Panc1 (cell line): Measurements from ENCODE around the gene CPNE4. TPM values are rescaled to one million over a fixed set of nuclear protein-coding genes. Genes with fewer than 3 reads are reported as not detected.

Experiments
- ATAC-seq: fragments of 200-7000 bp; cut with Tn5 transposase; 2 replicates; pipeline ENCODE4 v1.9.1; 2020; ENCODE audit warnings: mild to moderate bottlenecking, moderate library complexity
- BruUV-seq: library from RNA; stranded (reverse); fragments of 400-500 nt; replicated peaks from 2 replicates; lab custom pipeline; 2021; lab: Mats Ljungman, UMichigan
- CTCF ChIA-PET: fragments of 300-600 bp; sonication (Branson Sonifier 250); formaldehyde crosslinking; loops from one replicate; lab custom pipeline; 2022; ENCODE audit warnings: antibody characterized with exemption; lab: Charles Lee
- POLR2A ChIA-PET: fragments of 300-600 bp; sonication (Branson Sonifier 250); formaldehyde crosslinking; loops from one replicate; lab custom pipeline; 2022; ENCODE audit warnings: antibody characterized with exemption; lab: Charles Lee
- DNase-seq: peaks from one replicate; pipeline ENCODE4 v3.0.0-alpha.2; 2010; ENCODE audit warnings: low read depth, low spot score
- H3K27ac ChIP-seq: 2 replicates; pipeline ENCODE4 v1.5.1; 2011; ENCODE audit warnings: mild to moderate bottlenecking, low read length, inconsistent platforms
- H3K27me3 ChIP-seq: fragments of 200-500 bp; sonication (Bioruptor generic); 2 replicates; pipeline ENCODE4 v1.6.0; 2014; ENCODE audit warnings: low read length, inconsistent platforms; ENCODE audit not compliant: control insufficient read depth, insufficient read depth
- H3K36me3 ChIP-seq: fragments of 200-500 bp; sonication (Bioruptor generic); 2 replicates; pipeline ENCODE4 v1.5.1; 2014; ENCODE audit warnings: inconsistent platforms, mild to moderate bottlenecking, low read length, moderate library complexity; ENCODE audit not compliant: control insufficient read depth, insufficient read depth
- H3K4me1 ChIP-seq: 2 replicates; pipeline ENCODE4 v1.5.1; 2011; ENCODE audit warnings: inconsistent platforms, mild to moderate bottlenecking, low read length, moderate library complexity; ENCODE audit not compliant: control insufficient read depth, insufficient read depth
- H3K4me3 ChIP-seq, 2 experiments: 2 replicates each; pipeline ENCODE4 v1.5.1; 2011 to 2012; ENCODE audit warnings: low read depth in 2 of 2, low read length in 2 of 2, mild to moderate bottlenecking in 2 of 2, inconsistent platforms in 1 of 2, moderate library complexity in 1 of 2
- H3K9me3 ChIP-seq: fragments of 200-500 bp; sonication (Bioruptor generic); 2 replicates; pipeline ENCODE4 v1.5.1; 2014; ENCODE audit warnings: low read depth, mild to moderate bottlenecking, inconsistent platforms, low read length, moderate library complexity; ENCODE audit not compliant: control insufficient read depth, insufficient read depth
- POLR2AphosphoS5 ChIP-seq: IDR thresholded peaks from 2 replicates; pipeline ENCODE4 v1.6.1; 2012; ENCODE audit warnings: mild to moderate bottlenecking, low read depth, low read length, moderate library complexity
- TCF7L2 ChIP-seq: IDR thresholded peaks from 2 replicates; pipeline ENCODE4 v1.6.1; 2011; ENCODE audit warnings: mild to moderate bottlenecking, low read depth, low read length, inconsistent platforms
- in situ Hi-C: cut with HindIII; loops from 2 replicates; pipeline ENCODE4 v1.10.0; 2016; ENCODE audit warnings: low sequenced_read_pairs, low pct_unique_long_range_greater_than_20kb
- intact Hi-C: fragments of 100-400 bp; cut with micrococcal nuclease; formaldehyde crosslinking; loops from one replicate; pipeline ENCODE4 v1.10.0; 2022; ENCODE audit not compliant: unreplicated experiment
- total RNA-seq: library from RNA; stranded (reverse); gene quantifications from one replicate; pipeline ENCODE4 v1.2.1, GENCODE V29; 2021; ENCODE audit not compliant: unreplicated experiment
- TF ChIP-seq, protein P1 (sequence below): fragments of 450-650 bp; IDR thresholded peaks from 2 replicates; pipeline ENCODE4 v1.5.1; 2017; ENCODE audit warnings: mild to moderate bottlenecking
- TF ChIP-seq, protein P2 (sequence below), 2 experiments: IDR thresholded peaks; 2 replicates each; pipeline ENCODE4 v1.6.1; 2011 to 2012; ENCODE audit warnings: low read depth in 2 of 2, control low read depth in 1 of 2, low read length in 1 of 2, mild to moderate bottlenecking in 1 of 2, moderate library complexity in 1 of 2; ENCODE audit not compliant: insufficient read depth in 1 of 2

Gene CPNE4
- total RNA-seq, 1 experiment from 2014 or later = not detected

DNA sequence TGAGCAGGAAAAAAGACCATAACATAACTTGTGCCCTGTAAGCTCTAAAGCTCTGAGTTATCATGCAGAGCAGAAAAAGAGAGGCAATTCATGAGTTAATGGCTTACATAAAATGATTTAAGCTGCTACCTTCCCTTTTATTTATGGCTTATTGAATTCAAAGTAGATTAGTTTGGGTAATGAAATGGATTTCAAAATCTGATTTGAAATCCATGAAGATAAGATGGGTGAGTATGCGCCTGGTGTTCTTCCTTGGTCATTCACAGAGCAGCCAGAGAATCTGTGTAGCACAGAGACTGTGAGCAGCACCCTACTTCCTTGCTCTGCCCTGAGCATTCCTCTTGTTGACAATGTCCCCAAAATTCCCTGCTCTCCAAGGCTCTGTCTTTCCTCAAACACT lies 495.8 kb downstream of the CPNE4 start:
- no peaks in the 10 kb centered on the region for H3K9me3 ChIP-seq
- H3K27ac ChIP-seq = no peak overlapping the region
- POLR2A ChIA-PET = no interaction called here
- CTCF ChIA-PET = no interaction called here
- DNase-seq (no peak), ATAC-seq (no peak)
- TF ChIP-seq TCF7L2 = no peak
- TF ChIP-seq, protein P1, sequence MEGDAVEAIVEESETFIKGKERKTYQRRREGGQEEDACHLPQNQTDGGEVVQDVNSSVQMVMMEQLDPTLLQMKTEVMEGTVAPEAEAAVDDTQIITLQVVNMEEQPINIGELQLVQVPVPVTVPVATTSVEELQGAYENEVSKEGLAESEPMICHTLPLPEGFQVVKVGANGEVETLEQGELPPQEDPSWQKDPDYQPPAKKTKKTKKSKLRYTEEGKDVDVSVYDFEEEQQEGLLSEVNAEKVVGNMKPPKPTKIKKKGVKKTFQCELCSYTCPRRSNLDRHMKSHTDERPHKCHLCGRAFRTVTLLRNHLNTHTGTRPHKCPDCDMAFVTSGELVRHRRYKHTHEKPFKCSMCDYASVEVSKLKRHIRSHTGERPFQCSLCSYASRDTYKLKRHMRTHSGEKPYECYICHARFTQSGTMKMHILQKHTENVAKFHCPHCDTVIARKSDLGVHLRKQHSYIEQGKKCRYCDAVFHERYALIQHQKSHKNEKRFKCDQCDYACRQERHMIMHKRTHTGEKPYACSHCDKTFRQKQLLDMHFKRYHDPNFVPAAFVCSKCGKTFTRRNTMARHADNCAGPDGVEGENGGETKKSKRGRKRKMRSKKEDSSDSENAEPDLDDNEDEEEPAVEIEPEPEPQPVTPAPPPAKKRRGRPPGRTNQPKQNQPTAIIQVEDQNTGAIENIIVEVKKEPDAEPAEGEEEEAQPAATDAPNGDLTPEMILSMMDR = no peak
- TF ChIP-seq POLR2AphosphoS5 = no peak
- H3K4me3 ChIP-seq = no peak overlapping the region
- 0 out of 2 replicates have a peak, but pooled peaks cover 2% of the 10 kb centered on the region for H3K27me3 ChIP-seq
- intact Hi-C loops (no loop called here), in situ Hi-C loops (no loop called here)
- BruUV-seq = no TSS peak
- no peaks in the 10 kb centered on the region for H3K36me3 ChIP-seq
- no peaks in the 10 kb centered on the region for H3K4me1 ChIP-seq

DNA sequence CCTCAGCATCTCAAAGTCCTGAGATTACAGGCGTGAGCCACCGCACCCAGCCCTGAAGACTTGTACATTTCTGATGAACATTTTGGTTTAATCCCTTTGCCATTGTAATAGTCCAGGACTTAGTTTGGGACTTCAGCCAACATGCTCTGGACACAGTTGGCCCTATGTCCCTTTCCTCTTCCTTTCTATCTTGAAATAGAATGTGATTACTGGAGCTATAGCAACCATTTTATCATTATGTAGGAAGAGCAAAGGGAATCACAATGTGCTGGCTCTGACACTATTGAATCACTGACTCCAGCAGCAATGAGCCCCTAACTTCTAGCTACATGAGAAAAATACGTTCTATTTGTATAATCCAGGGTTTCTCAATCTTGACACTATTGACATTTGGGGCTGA lies 497.3 kb downstream of the CPNE4 start:
- no peaks in the 10 kb centered on the region for H3K9me3 ChIP-seq
- H3K27me3 ChIP-seq = peaks cover 10% of the 10 kb centered on the region
- CTCF ChIA-PET = no interaction called here
- no peaks in the 10 kb centered on the region for H3K36me3 ChIP-seq
- intact Hi-C loops = no loop called here
- BruUV-seq = no TSS peak
- ATAC-seq = no peak
- no peaks in the 10 kb centered on the region for H3K4me1 ChIP-seq
- no peak overlapping the region for H3K4me3 ChIP-seq
- no peak for DNase-seq
- no peak overlapping the region for H3K27ac ChIP-seq
- in situ Hi-C loops = no loop called here
- TF ChIP-seq TCF7L2 (no peak), POLR2AphosphoS5 (no peak)
- TF ChIP-seq, protein P2, sequence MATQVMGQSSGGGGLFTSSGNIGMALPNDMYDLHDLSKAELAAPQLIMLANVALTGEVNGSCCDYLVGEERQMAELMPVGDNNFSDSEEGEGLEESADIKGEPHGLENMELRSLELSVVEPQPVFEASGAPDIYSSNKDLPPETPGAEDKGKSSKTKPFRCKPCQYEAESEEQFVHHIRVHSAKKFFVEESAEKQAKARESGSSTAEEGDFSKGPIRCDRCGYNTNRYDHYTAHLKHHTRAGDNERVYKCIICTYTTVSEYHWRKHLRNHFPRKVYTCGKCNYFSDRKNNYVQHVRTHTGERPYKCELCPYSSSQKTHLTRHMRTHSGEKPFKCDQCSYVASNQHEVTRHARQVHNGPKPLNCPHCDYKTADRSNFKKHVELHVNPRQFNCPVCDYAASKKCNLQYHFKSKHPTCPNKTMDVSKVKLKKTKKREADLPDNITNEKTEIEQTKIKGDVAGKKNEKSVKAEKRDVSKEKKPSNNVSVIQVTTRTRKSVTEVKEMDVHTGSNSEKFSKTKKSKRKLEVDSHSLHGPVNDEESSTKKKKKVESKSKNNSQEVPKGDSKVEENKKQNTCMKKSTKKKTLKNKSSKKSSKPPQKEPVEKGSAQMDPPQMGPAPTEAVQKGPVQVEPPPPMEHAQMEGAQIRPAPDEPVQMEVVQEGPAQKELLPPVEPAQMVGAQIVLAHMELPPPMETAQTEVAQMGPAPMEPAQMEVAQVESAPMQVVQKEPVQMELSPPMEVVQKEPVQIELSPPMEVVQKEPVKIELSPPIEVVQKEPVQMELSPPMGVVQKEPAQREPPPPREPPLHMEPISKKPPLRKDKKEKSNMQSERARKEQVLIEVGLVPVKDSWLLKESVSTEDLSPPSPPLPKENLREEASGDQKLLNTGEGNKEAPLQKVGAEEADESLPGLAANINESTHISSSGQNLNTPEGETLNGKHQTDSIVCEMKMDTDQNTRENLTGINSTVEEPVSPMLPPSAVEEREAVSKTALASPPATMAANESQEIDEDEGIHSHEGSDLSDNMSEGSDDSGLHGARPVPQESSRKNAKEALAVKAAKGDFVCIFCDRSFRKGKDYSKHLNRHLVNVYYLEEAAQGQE (IDR thresholded peaks at IDR 0.05; ENCODE audit: insufficient read depth in 1 of 2, low read depth in 2 of 2, low read length in 1 of 2) = no peak
- POLR2A ChIA-PET = no interaction called here

- ChIA-PET CTCF (no interaction called here), POLR2A (no interaction called here)
- BruUV-seq = no TSS peak
Observed at GRCh38 chr3:131535596-131535995, 499.2 kb downstream of the CPNE4 start.

More at GRCh38 chr3:131535596-131535995, 499.2 kb downstream of the CPNE4 start:
- no peak for ATAC-seq
- TF ChIP-seq TCF7L2 (no peak), POLR2AphosphoS5 (no peak)
- TF ChIP-seq, protein P1 = no peak
- TF ChIP-seq, protein P2 (IDR thresholded peaks at IDR 0.05; ENCODE audit: insufficient read depth in 1 of 2, low read depth in 2 of 2, low read length in 1 of 2) = no peak
- H3K9me3 ChIP-seq = no peaks in the 10 kb centered on the region
- in situ Hi-C loops (no loop called here), intact Hi-C loops (no loop called here)
- H3K4me3 ChIP-seq = no peak overlapping the region
- no peak for DNase-seq
- H3K27ac ChIP-seq = no peak overlapping the region
- H3K27me3 ChIP-seq = peaks cover 10% of the 10 kb centered on the region
- no peaks in the 10 kb centered on the region for H3K4me1 ChIP-seq
- no peaks in the 10 kb centered on the region for H3K36me3 ChIP-seq
